HG03103 (cell line): ENCODE results near the gene METTL8.

ENCODE experiments used
- ATAC-seq: cut with Tn5 transposase; IDR thresholded peaks from one replicate; pipeline ENCODE4 v1.9.1; 2021; ENCODE audit warnings: low read depth; ENCODE audit not compliant: unreplicated experiment

Gene METTL8

DNA sequence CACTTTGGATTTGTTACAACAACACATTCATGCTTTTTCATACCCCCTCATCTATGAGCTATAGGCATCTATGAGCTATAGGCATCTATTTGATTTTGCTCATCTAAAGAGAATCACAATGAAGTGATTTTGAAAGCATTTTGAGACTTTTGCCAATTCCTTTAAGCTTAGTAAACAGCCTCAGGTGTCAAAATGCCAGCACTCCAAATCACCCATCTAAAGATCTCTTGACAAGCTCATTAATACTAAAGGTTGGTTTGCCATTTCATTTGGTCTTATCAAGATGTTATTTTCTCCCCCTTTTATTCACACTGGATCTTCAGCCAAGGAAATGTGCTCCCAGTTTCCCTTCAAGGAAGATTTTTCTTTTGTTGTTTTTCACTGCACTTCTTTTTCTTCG, 162.4 kb downstream of the METTL8 start:
- ATAC-seq = no peak

DNA sequence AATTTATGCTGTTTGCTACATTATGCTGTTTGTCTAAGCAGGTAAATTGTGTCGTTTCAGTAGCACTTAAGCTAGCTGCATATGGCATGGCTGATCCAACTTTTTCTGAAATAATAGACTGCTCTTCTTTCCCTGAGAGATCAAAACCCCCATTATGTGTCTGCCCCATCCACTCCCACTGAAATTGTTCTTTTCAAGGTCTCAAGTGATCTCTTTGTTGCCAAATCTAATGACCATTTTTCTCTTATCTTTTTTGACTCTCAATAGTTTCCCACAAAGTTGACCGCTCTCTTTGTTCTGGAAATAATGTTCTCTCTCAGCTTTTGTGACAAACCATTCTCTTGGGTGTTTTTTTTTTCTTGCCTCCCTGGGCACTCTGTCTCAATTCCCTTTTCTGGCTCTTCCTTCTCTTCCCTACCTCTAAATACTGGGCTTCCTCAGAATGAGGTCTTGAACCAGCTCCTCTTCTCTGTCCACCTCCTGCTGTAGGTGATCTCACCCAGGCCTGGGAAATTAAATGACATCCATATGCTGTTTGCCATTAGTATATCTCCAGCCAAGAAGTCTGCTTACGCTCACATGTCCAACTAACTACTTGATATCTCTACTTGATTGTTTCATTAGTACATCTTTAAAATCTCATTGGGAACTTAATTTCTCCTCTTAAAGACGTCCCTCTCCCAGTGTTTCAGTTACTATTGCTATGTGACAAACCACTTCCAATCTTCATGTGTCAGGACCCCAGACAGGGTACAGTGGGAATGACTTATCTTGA, 165.7 kb downstream of the METTL8 start:
- no peak for ATAC-seq
